Inferior parietal cortex (tissue), 1 donor: Measurements from ENCODE around the gene EPS8L2.

Source experiments
- DNase-seq: peaks from one replicate; pipeline ENCODE4 v3.0.0-alpha.2; 2016; ENCODE audit errors: extremely low spot score

EPS8L2 gene

GRCh38 chr11:762421-763072 lies 56.5 kb downstream of the EPS8L2 start:
- DNase-seq = no peak

DNA sequence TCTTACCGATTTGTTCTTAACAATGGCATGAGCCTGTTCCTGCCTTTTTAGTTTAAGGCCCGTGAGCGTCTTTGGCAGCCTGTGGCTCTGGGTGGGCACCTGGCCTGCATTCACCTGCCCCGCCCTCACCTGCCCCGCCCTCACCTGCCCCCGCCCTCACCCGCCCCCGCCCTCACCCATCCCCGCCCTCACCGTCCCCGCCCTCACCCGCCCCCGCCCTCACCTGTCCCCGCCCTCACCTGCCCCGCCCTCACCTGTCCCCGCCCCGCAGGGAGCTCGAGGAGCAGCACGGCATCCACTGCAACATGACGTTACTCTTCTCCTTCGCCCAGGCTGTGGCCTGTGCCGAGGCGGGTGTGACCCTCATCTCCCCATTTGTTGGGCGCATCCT lies 57.0 kb downstream of the EPS8L2 start:
- DNase-seq = no peak

GRCh38 chr11:763549-764321 lies 57.7 kb downstream of the EPS8L2 start:
- DNase-seq = no peak

GRCh38 chr11:764322-765024 lies 58.4 kb downstream of the EPS8L2 start:
- no peak for DNase-seq

DNA sequence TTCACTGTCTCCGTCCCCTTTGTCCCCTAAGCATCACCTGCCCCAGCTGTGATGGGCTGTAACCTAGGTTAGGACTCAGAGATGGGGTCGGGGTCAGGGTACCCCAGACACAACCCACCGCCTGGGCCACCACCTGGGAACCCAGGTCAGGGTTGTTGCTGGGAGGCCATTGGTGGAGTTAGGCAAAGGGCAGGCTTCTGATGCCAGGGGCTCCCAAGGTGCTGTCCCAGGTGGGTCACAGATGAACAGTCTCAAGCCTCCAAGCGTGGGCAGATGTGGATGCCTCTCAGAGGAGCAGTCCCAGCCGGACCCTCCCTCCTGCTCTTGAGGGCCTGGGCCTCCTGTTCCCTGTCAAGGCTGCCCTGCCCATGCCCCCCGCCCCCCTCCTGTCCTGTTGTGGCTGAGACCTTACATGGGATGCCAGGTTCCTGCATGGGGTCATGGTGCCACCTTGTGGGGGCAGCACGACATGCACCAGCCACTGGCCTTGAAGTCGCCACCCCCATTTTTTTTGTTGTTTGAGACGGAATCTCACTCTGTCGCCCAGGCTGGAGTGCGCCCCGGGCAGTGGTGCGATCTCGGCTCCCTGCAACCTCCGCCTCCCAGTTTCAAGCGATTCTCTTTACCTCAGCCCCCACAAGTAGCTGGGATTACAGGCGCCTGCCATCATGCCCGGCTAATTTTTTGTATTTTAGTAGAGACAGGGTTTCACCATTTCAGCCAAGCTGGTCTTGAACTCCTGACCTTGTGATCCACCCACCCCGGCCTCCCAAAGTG lies 59.2 kb downstream of the EPS8L2 start:
- no peak for DNase-seq

DNA sequence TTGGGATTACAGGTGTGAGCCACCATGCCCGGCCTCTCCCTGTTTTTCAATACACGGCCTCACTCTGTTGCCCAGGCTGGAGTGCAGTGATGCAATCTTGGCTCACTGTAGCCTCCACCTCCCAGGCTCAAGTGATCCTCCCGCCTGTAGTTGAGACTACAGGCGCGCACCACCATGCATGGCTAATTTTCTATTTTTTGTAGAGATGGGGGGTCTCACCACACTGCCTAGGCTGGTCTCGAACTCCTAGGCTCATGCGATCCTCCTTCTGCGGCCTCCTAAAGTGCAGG lies 59.7 kb downstream of the EPS8L2 start:
- no peak for DNase-seq

GRCh38 chr11:766106-766935 lies 60.3 kb downstream of the EPS8L2 start:
- no peak for DNase-seq

DNA sequence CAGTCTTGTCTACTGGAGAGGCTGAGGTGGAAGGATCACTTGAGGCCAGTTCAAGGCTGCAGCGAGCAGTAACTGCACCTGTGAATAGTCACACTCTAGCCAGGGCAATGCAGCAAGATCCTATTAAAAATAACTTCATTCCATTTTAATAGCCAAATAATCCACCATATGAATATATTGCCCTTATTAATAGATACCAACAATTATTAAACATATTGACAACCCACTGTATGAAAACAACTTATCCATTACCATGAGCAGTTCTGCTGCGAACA lies 60.8 kb downstream of the EPS8L2 start:
- no peak for DNase-seq

GRCh38 chr11:767238-767637 lies 61.2 kb downstream of the EPS8L2 start:
- no peak for DNase-seq

DNA sequence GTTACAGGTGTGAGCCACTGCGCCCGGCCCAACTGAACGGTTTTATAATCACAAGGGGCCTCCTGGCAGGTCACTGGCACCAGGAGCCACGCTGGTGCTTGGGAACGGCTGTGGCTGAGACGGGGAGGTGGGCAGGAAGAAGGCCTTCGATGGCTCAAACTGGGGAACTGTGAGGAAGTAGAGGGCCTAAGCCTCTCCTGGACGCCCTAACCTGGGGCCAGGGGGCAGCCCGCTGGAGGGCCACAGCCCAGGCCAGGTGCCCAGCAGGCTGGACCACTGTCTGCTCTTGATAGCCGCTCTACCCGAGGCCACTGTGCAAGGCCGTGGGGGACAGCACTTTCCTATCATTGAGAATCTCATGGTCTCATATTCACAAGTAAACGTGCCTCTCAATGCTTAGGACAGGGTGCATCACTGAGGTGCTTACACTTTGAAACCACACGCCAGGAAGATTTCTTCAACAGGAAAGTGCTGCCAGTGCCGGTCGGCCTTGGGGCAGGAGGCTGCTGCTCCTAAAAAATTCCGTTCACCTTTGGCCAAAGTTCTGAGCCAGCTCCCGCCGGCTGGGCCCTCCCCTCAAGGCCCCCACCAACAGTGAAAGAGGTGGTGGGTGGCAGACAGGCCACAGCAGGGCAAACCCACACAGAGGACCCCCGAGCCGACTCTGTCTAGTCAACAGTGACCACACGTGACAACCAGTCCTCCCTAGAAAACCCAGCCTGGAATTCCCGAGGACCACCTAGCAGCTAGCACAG lies 64.0 kb downstream of the EPS8L2 start:
- DNase-seq = no peak

- DNase-seq = no peak
Observed at GRCh38 chr11:770642-771616, 64.9 kb downstream of the EPS8L2 start.

DNA sequence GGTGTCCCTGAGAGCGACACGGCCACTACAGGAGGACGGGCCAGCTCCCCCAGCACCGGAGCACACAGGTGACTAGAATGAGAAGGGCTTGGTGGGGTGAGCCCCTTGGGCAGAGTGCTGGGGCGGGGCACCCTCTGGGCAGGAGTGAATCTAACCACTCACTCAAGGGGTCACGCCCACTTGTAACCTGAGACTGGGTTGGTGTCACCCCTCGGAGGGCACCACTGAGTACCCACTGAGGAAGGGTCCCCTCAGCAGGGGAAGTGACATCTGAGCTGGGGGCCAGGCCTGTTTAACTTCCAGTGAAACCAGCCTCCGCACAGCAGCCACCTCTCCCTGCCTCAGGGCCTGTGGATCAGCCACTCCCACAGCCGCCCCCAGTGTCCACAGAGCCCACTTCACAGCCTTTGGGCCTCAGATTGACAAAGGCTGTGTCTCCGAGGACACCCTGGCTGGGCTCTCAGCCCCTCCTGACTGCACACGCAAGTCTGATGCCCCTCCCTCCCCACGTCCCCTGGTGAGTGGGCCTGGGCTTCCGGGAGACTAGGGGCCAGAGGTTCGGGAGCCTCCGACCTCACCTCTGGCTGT lies 65.7 kb downstream of the EPS8L2 start:
- no peak for DNase-seq

DNA sequence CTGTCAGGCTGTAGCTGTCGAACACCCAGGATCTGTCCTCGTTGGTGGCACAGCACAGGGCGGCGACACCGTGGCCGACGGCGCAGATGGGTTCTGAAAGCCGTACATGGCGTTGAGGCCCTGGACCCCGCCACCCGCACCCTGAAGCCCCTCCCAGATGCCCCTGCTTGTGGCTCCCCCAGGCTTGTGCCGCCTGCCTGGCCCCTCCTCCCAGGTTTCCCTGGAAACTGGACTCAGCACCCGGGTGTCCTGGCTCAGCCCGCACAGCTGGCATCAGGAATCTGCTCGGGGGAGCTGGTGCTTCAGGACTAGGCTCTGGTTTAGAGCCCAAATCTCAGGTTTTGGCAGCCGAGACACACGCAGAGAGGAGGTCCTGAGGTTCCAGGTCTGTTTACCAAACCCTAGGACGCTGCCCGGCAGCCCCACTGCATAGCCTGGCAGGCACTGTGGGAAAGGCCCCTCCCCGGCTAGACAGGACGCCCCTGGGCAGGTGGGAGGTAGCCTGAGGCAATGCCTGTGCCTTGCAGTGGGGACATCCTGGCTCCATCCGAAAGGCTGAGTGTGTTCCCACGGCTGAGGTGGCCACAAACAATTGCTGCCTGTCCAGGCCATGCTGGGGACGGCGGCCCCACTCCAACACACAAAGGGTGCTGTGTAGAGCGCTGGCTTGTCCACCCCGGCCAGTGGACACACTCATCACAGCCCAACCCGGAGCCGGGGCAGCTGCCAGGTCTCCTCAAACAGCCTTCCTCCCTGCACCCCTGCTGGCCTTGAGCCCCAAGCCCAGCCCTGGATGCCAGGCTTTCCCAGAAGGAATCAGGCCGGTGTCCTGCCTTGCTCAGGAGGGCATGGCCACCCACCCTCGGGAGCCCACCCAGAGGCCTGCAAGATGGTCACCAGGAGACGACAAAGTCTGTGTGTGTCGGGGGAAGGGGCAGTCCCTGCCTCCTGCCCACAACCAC lies 66.7 kb downstream of the EPS8L2 start:
- peak; percentile 75 for DNase-seq

DNA sequence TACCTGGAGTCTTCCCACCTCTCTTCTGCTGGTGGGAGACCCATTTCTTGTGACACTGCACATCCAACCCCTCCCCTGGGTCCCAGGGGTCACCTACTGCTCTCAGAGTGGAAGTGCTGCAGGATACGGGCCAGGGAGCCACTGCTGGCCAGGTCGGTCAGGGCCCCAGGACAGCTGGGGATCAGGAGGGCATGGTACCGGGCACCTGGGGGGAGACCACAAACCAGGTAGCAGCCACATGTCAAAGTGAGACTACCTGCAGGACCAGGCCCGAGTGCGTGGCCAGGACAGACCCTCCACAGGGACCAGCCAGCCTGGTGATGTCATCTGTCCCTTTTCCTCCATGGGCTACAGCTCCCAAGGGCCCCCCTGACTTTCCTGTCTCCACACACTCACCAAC lies 67.4 kb downstream of the EPS8L2 start:
- DNase-seq = no peak

- DNase-seq = no peak
Observed at GRCh38 chr11:773830-774229, 67.8 kb downstream of the EPS8L2 start.

DNA sequence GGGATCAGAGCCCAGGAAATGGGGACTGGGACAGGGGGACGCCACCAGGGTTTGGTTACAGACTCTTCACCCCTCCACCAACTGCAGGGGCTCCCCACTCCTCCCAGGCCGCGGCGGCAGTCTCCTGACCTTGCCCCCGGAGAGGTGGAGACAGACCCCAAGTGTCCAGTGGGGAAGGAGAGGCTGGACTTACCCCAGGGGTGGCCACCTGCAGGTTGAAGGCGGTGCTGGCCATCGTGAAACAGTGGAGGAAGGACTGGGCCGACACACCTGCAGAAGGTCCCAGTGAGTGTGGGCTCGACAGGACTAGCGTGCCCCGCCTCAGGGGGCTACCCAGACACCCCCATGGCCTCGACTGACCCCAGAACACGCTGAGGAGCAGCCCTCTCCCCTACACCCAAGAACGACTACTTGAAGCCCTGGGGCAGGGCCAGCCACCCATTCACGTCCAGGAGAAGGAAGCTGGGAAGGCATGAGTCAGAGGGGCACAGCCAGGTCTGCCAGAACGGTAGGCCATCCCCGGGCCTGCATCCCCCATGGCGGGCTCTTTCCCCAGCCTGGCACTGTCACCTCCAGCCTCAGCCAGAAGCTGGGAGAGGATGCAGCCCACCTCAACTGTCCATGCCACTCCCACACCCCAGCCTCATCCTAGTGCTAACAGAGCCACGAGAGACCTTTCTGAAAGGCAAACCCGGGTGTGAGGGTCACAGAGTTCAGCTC lies 69.0 kb downstream of the EPS8L2 start:
- no peak for DNase-seq

GRCh38 chr11:776263-776560 lies 70.2 kb downstream of the EPS8L2 start:
- no peak for DNase-seq
